Stimulated activated CD4-positive, alpha-beta T cell treated with anti-CD3 and anti-CD28 coated beads, Interleukin-15, amount 100 ng/mL, for 48 hours (primary cell): Measurements from ENCODE around the gene MTFR1L.

Source experiments
- DNase-seq, 2 donors: peaks; one replicate each; pipeline ENCODE4 v3.0.0-alpha.2; 2020; ENCODE audit warnings: low read depth in 2 of 2

Gene MTFR1L

DNA sequence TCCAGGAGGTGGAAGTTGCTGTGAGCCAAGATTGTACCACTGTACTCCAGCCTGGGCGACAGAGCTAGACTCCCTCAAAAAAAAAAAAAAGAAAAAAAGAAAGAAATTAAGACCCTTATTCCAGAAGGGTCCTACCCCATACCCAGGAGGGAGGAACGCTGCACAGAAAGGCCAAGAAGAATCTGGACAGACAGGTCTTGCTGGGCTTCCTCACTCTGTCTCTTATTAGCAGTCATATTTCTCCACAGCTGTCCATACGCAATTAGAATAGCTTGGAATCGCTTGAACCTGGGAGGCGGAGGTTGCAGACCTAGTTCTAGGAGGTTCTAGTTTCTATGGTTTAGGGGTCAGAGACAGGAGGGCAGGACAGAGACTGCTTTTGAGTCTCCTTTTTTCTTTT, 58.9 kb downstream of the MTFR1L start:
- no peak for DNase-seq

DNA sequence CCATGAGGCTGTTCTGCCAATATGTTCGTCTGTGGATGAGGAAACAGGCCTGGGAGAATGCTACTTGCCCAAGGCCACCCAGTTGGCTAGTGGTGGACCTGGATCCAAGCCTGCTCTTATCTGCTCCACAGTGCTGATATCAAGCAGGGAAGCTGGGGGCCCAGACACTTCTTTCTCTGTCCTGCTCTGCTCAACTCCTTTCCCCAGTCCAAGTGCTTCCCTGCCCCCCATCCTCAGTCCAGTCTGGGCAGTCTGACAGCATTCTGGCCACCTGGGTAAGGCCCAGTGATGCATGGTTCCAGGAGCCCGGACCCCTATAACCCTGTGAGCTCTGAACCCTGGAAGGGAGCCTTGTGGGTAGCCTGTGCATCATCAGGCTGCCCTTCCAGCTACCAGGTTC, 59.9 kb downstream of the MTFR1L start:
- no peak for DNase-seq

DNA sequence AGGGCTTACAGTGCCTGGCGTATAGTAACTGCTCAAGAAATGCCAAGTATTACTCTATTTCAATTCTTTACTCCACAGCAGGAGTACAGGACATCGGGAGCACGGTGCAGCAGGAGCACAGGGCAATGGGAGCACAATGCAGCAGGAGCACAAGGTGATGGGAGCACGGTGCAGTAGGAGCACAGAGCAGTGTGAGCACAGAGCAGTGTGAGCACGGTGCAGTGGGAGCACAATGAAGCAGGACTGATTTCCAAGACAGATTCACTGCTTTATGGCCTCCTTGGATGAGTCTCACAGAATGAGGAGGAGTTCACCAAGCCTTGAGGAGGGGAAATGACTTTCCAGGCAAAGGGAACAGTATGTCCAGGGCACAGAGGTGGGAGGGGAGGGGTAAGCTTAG, 60.8 kb downstream of the MTFR1L start:
- no peak for DNase-seq

DNA sequence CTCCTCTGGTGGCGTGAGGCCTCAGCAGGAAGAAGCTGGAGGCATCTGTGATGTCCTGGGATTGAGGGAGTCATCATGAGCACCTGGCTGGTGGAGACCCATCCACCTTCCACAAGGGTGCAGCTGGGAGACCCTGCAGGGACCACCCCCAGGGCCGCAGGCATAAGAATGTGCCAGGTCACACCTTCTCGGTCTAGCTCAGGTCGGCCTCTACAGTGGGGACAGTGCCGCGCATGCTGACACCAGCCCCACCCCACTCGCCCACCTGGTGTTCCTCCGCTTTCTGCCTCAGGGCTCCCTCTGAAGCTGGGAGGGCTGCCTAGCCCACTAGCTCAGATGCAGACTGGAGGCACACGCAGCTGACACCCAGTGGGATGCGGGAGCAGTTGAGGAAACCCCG, 61.5 kb downstream of the MTFR1L start:
- no peak for DNase-seq
